NT2/D1 (cell line): ENCODE results near the gene PLA2G5.

Experiments used
- DNase-seq: peaks from one replicate; pipeline ENCODE4 v3.0.0-alpha.2; 2011; ENCODE audit warnings: low read depth, low spot score
- H3K27me3 ChIP-seq: 2 replicates; pipeline ENCODE4 v1.6.0; 2011; ENCODE audit warnings: mild to moderate bottlenecking; ENCODE audit not compliant: insufficient read length, insufficient read depth
- H3K36me3 ChIP-seq: 2 replicates; pipeline ENCODE4 v1.6.1; 2011; ENCODE audit warnings: mild to moderate bottlenecking, low read length, mixed read lengths; ENCODE audit not compliant: insufficient read depth, insufficient read length
- H3K4me1 ChIP-seq: 2 replicates; pipeline ENCODE4 v1.5.1; 2011; ENCODE audit not compliant: insufficient read depth, insufficient read length
- H3K4me3 ChIP-seq: 2 replicates; pipeline ENCODE4 v1.5.1; 2011; ENCODE audit warnings: low read depth; ENCODE audit not compliant: insufficient read length
- H3K9ac ChIP-seq: 2 replicates; pipeline ENCODE4 v1.6.0; 2011; ENCODE audit warnings: low read depth; ENCODE audit not compliant: insufficient read length
- H3K9me3 ChIP-seq: 2 replicates; pipeline ENCODE4 v1.5.1; 2011; ENCODE audit warnings: mild to moderate bottlenecking, low read length; ENCODE audit not compliant: insufficient read depth
- SUZ12 ChIP-seq: IDR thresholded peaks from 2 replicates; pipeline ENCODE4 v1.6.1; 2011; ENCODE audit not compliant: insufficient read length, insufficient read depth; ENCODE audit errors: extremely low read depth
- YY1 ChIP-seq: IDR thresholded peaks from 2 replicates; pipeline ENCODE4 v1.6.1; 2011; ENCODE audit not compliant: insufficient read length, insufficient read depth
- ZNF274 ChIP-seq: IDR thresholded peaks from 2 replicates; pipeline ENCODE4 v1.6.1; 2011; ENCODE audit warnings: mild to moderate bottlenecking, low read depth, low read length

The PLA2G5 gene

DNA sequence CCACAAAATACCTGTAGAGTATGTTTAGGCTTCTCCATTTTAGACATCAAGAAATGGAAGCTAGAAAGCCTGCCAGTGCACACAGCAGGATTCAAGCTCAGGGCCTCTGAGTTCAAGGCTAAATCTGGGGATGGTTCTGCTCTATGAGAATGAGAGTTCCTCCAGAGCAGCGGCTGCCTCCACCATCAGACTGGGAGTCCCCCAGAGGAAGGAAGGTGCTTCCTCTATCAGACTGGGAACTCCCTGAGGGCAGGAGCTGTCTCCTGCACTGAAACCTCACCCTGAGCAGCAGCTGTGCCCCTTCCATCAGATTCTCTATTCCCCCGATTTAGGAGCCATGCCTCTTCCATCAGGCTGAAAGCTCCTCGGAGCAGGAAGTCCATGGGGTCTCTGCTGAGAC is 20.1 kb downstream of the PLA2G5 start:
- no peak overlapping the region for H3K9ac ChIP-seq
- peaks cover 8% of the 10 kb centered on the region for H3K27me3 ChIP-seq
- no peaks in the 10 kb centered on the region for H3K4me1 ChIP-seq
- no peak overlapping the region for H3K4me3 ChIP-seq
- H3K36me3 ChIP-seq, result no peaks in the 10 kb centered on the region
- peaks cover 7% of the 10 kb centered on the region; the same call in 1 of the 2 replicates for H3K9me3 ChIP-seq
- TF ChIP-seq ZNF274 (no peak), SUZ12 (no peak), YY1 (no peak)
- DNase-seq, result no peak

DNA sequence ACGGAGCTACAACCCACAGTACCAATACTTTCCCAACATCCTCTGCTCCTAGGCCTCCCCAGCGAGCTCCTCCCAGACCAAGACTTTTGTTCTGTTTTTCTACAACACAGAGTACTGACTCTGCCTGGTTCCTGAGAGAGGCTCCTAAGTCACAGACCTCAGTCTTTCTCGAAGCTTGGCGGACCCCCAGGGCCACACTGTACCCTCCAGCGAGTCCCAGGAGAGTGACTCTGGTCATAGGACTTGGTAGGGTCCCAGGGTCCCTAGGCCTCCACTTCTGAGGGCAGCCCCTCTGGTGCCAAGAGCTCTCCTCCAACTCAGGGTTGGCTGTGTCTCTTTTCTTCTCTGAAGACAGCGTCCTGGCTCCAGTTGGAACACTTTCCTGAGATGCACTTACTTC is 20.6 kb downstream of the PLA2G5 start:
- Histone ChIP-seq H3K4me1 (no peaks in the 10 kb centered on the region), H3K9me3 (peaks cover 11% of the 10 kb centered on the region; the same call in 1 of the 2 replicates), H3K4me3 (no peak overlapping the region), H3K36me3 (no peaks in the 10 kb centered on the region), H3K27me3 (peaks cover 8% of the 10 kb centered on the region), H3K9ac (no peak overlapping the region)
- DNase-seq, result no peak
- TF ChIP-seq ZNF274 (no peak), SUZ12 (no peak), YY1 (no peak)

DNA sequence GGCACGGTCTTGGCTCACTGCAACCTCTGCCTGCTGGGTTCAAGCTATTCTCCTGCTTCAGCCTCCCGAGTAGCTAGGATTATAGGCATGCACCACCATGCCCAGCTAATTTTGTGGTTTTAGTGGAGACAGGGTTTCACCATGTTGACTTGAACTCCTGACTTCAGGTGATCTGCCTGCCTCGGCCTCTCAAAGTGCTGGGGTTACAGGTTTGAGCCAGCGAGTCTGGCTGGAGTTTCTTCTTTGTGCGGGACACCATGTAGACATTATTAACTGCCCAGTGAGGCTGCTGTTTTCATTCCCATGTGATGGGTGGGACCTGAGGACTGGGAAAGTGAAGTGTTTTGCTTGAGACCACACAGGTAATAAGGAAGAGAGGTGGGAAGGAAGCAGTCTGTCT is 23.3 kb downstream of the PLA2G5 start:
- no peak overlapping the region for H3K4me3 ChIP-seq
- no peaks in the 10 kb centered on the region for H3K4me1 ChIP-seq
- TF ChIP-seq YY1 (no peak), ZNF274 (no peak), SUZ12 (no peak)
- no peaks in the 10 kb centered on the region for H3K36me3 ChIP-seq
- H3K9me3 ChIP-seq, result peaks cover 37% of the 10 kb centered on the region
- no peak for DNase-seq
- H3K27me3 ChIP-seq, result peaks cover 8% of the 10 kb centered on the region
- H3K9ac ChIP-seq, result no peak overlapping the region

DNA sequence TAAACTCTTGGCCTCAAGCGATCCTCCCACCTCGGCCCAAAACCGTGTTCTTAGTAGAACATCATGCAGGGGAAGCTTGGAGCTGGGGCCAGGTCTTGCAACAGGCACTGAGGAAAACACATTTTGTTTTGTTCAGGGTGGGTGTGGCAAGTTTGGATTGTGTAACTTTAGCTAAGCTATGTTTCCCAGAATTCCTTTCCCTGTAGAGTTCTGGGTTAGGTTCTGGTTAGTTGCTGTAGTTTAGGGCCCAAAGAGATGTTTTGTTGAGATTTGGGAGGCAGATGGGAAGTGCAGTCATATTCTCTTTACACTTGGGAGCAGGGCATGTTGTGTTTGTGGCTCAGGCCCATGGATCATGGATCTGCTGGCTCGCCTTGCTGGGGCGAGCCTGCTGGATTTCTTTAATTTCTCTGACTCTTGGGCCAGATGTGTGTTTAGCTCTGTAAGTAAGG is 24.0 kb downstream of the PLA2G5 start:
- DNase-seq, result no peak
- Histone ChIP-seq H3K9ac (no peak overlapping the region), H3K4me3 (no peak overlapping the region), H3K9me3 (peaks cover 42% of the 10 kb centered on the region), H3K27me3 (peaks cover 8% of the 10 kb centered on the region), H3K4me1 (no peaks in the 10 kb centered on the region), H3K36me3 (no peaks in the 10 kb centered on the region)
- no peak for TF ChIP-seq SUZ12
- TF ChIP-seq YY1, result no peak
- TF ChIP-seq ZNF274, result no peak

DNA sequence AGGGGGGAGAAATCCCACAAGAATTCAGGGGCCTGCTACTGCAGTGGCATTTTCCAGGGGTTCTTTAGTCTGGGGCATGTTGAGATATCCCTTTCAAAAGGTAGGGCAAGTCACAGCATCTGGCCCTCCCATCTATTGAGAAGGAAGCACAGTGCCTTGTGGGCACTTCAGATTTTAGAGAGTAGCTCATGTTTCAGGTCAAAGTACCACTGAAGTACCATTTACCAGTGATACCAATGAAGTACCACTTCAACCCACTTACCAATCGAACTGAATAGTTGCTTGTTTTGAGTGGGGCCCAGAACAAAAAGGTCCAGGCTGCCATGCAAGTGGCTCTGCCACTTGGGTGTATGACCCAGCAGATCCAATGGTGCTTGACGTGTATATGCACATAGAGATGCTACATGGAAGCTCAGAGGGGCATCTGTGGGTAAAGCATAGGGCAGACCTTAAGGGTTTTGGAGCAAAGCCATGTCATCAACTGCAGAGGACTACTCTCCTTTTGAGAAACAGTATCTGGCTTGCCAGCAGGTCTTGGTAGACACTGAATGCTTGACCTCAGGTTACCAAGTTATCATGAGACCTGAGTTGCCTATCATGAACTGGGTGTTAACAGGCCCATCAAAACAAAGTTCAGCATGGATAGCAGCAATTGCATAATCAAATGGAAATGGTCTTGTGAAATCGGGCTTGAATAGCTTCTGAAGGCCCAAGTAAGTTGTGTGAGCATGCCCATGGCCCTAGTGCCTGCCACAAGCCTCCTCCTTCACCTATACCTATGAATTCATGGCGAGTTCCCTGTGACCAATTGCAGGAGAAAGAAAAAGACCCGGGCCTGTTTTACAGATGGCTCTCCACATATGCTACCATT is 25.8 kb downstream of the PLA2G5 start:
- DNase-seq, result no peak
- no peaks in the 10 kb centered on the region for H3K36me3 ChIP-seq
- TF ChIP-seq SUZ12, result no peak
- no peak for TF ChIP-seq ZNF274
- TF ChIP-seq YY1, result no peak
- H3K9ac ChIP-seq, result no peak overlapping the region
- H3K4me1 ChIP-seq, result no peaks in the 10 kb centered on the region
- H3K4me3 ChIP-seq, result no peak overlapping the region
- peaks cover 4% of the 10 kb centered on the region for H3K27me3 ChIP-seq
- H3K9me3 ChIP-seq, result peaks cover 42% of the 10 kb centered on the region

DNA sequence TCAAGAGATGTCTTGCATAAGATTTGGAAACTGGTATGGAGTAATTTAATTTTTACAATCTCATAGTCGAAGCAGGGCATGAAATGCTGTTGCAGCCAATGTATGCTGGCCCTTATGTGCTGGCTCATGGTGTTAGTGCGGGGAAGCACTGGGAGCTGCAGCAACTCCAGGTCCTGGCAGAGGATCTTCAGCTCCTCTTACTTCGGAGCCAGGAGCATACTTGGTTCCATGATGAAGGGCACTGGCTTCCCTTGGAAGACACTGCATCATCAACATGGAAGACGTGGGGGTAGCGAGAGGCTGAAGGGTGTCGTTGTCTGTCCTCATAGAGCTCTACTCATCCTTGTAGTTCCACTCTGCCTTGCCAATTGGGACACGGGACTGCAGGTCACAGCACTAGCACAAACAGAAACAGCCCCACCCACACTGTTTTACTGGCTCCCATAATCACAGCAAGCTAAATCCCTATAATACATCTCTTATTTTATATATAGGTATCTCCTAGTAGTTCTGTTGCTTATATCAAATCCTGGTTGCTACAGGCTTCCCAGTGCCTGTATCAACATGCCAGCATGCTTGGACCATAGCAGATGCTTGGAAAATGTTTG is 26.9 kb downstream of the PLA2G5 start:
- Histone ChIP-seq H3K36me3 (no peaks in the 10 kb centered on the region), H3K27me3 (peaks cover 4% of the 10 kb centered on the region), H3K4me1 (no peaks in the 10 kb centered on the region), H3K9me3 (peaks cover 42% of the 10 kb centered on the region), H3K4me3 (no peak overlapping the region), H3K9ac (no peak overlapping the region)
- no peak for TF ChIP-seq YY1
- TF ChIP-seq SUZ12, result no peak
- TF ChIP-seq ZNF274, result no peak
- DNase-seq, result no peak

DNA sequence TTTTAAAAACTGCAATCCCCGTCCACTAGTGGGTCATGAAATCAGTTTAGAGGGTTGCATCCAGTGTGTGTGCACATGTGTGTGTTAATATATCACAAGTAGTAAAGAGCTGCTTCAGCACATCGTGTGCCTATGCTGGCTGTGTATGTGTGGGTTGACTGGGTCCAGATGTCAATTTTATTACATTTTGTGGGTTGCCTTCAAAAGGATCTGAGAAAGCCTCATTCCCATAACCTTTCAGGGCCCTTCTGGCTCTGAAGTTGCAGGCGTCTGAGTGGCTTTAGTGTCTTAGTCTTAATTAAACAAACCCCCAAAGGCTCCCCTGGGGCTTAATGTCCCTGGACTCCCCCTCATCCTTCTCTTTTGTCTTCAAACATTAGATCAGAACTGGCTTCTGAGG is 29.5 kb downstream of the PLA2G5 start:
- H3K27me3 ChIP-seq, result no peaks in the 10 kb centered on the region
- no peaks in the 10 kb centered on the region for H3K4me1 ChIP-seq
- TF ChIP-seq SUZ12 (no peak), ZNF274 (no peak), YY1 (no peak)
- H3K9ac ChIP-seq, result no peak overlapping the region
- DNase-seq, result no peak
- H3K9me3 ChIP-seq, result peaks cover 37% of the 10 kb centered on the region
- no peaks in the 10 kb centered on the region for H3K36me3 ChIP-seq
- no peak overlapping the region for H3K4me3 ChIP-seq
